ENCODE data around the gene RPS16. TPM values are rescaled to one million over a fixed set of nuclear protein-coding genes. Genes with fewer than 3 reads are reported as not detected.
"Not testable (repeated sequence)": the region's sequence is repeated elsewhere in the genome, so short reads cannot be mapped to it uniquely, and the experiment has no call there.

RPS16 gene
- total RNA-seq, 1 experiment from 2014 or later, result 2,510 TPM

DNA sequence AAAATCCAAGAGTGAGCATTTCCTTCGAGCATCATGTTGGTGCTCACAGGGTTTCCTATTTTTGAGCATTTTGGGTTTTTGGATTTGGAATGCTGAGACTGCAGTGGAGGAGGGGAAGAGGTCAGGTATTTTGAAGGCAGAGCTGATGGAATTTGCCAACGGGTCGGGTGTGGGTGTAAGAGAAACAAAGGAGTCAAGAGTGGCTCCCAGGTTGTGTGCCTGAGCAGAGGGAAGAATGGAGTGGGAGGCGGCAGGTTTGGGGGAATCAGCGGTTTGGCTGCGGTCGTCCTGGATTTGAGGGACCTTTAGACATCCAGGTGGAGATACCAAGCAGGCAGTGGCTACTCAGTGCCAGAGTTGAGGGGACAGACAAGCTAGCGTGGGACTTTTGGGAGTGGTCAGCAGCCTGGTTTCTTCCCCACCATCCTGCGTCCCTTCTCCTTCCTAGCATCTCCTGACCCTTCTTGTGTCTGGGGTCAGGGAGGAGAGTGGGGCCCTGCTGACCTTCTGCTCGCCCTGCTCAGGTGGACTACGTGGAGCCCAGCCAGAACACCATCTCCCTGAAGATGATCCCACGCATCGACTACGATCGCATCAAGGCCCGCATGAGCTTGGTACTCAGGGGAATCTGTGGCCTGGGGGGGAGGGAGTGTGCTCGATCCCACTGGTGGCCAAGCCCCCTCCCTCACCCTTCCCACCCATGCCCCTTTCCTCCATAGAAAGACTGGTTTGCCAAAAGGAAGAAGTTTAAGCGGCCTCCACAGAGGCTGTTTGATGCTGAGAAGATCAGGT, 30.4 kb upstream of the RPS16 start:
- no peak overlapping the region for H2AFZ ChIP-seq
- ChIA-PET POLR2A (ENCODE audit: unreplicated experiment) (no interaction called here), CTCF (interaction anchor here (0.6 kb wide), 1 partner anchor 67 kb away, joined by 6 read pairs; the partner anchor contains the start of gene EID2B)
- no peak overlapping the region for H3K4me3 ChIP-seq
- no peak for DNase-seq
- no peaks in the 10 kb centered on the region for H3K4me1 ChIP-seq (replicated peaks; ENCODE audit: insufficient read depth)
- peaks cover 16% of the 10 kb centered on the region; the same call in 1 of the 2 replicates for H3K36me3 ChIP-seq (ENCODE audit: low read depth)
- no TSS peak for BruUV-seq (replicated peaks)
- peaks cover 3% of the 10 kb centered on the region; the same call in 1 of the 2 replicates for H3F3A ChIP-seq (ENCODE audit: insufficient read depth, low read depth)
- H3K27me3 ChIP-seq (ENCODE audit: insufficient read depth, low read depth), result no peaks in the 10 kb centered on the region
- no peaks in the 10 kb centered on the region for H3K9me3 ChIP-seq (ENCODE audit: insufficient read depth, low read depth)
- peaks cover 3% of the 10 kb centered on the region; the same call in 1 of the 2 replicates for H4K20me1 ChIP-seq (ENCODE audit: insufficient read depth)
- intact Hi-C loops (cut with micrococcal nuclease; ENCODE audit: unreplicated experiment), result no loop called here
- TF ChIP-seq, protein P1, sequence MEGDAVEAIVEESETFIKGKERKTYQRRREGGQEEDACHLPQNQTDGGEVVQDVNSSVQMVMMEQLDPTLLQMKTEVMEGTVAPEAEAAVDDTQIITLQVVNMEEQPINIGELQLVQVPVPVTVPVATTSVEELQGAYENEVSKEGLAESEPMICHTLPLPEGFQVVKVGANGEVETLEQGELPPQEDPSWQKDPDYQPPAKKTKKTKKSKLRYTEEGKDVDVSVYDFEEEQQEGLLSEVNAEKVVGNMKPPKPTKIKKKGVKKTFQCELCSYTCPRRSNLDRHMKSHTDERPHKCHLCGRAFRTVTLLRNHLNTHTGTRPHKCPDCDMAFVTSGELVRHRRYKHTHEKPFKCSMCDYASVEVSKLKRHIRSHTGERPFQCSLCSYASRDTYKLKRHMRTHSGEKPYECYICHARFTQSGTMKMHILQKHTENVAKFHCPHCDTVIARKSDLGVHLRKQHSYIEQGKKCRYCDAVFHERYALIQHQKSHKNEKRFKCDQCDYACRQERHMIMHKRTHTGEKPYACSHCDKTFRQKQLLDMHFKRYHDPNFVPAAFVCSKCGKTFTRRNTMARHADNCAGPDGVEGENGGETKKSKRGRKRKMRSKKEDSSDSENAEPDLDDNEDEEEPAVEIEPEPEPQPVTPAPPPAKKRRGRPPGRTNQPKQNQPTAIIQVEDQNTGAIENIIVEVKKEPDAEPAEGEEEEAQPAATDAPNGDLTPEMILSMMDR (conservative IDR thresholded peaks at IDR 0.05), result no peak
- no peak for TF ChIP-seq EZH2 (IDR thresholded peaks at IDR 0.05; ENCODE audit: low read depth)
- H3K9me2 ChIP-seq (ENCODE audit: insufficient read depth), result no peaks in the 10 kb centered on the region
- no peak overlapping the region for H3K27ac ChIP-seq
- H3K79me2 ChIP-seq (ENCODE audit: low read depth), result no peaks in the 10 kb centered on the region
- H3K4me2 ChIP-seq, result no peak overlapping the region

DNA sequence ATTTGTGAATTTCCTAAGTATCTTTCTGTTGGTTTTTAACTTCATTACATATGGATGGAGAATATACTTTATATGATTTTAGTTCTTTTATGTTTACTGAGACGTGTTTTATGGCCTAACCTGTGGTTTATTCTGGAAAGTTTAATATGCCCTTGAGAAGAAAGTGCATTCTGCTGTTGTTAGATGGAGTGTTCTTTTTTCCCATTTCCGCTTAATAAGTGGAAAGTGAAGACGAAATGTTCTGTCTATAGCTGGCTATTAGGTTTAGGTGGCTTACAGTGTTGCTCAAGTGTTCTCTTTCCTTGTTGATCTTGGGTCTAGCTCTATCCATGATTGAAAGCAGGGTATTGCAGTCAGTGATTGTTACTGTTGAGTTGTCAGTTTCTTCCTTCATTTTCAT, 27.7 kb upstream of the RPS16 start:
- CTCF ChIA-PET, result no interaction called here
- POLR2A ChIA-PET (ENCODE audit: unreplicated experiment), result no interaction called here
- intact Hi-C loops (cut with micrococcal nuclease; ENCODE audit: unreplicated experiment), result no loop called here

DNA sequence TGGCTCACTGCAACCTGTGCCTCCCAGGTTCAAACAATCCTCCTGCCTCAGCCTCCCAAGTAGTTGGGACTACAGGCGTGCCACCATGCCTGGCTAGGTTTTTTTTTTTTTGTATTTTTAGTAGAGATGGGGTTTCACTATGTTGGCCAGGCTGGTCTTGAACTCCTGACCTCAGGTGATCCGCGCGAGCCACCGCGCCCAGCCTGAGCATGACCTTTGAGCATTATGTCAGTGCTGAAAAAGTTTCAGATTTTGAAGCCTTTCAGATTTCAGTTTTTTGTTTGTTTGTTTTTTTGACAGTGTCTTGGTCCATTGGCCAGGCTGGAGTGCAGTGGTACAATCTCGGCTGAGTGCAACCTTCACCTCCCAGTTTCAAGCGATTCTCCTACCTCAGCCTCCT, 15.5 kb upstream of the RPS16 start:
- H3K79me2 ChIP-seq (ENCODE audit: low read depth), result peaks cover 76% of the 10 kb centered on the region
- CTCF ChIA-PET; H3K27ac ChIP-seq; BruUV-seq (replicated peaks); H2AFZ ChIP-seq; DNase-seq; H3K4me2 ChIP-seq; H3K4me3 ChIP-seq; H3K27me3 ChIP-seq (ENCODE audit: insufficient read depth, low read depth); POLR2A ChIA-PET (ENCODE audit: unreplicated experiment); intact Hi-C loops (cut with micrococcal nuclease; ENCODE audit: unreplicated experiment); H3K9me2 ChIP-seq (ENCODE audit: insufficient read depth); H3K9me3 ChIP-seq (ENCODE audit: insufficient read depth, low read depth): not testable (repeated sequence)
- H3K36me3 ChIP-seq (ENCODE audit: low read depth), result peaks cover 37% of the 10 kb centered on the region
- H4K20me1 ChIP-seq (ENCODE audit: insufficient read depth), result peaks cover 68% of the 10 kb centered on the region
- peaks cover 24% of the 10 kb centered on the region for H3K4me1 ChIP-seq (replicated peaks; ENCODE audit: insufficient read depth)
- H3F3A ChIP-seq (ENCODE audit: insufficient read depth, low read depth), result peaks cover 17% of the 10 kb centered on the region; the same call in 1 of the 2 replicates

More for the DNA sequence above, 27.7 kb upstream of the RPS16 start:
- no peaks in the 10 kb centered on the region for H3K9me3 ChIP-seq (ENCODE audit: insufficient read depth, low read depth)
- peaks cover 20% of the 10 kb centered on the region; the same call in 1 of the 2 replicates for H3K36me3 ChIP-seq (ENCODE audit: low read depth)
- no peak for DNase-seq
- BruUV-seq (replicated peaks), result no TSS peak
- no peak for TF ChIP-seq EZH2 (IDR thresholded peaks at IDR 0.05; ENCODE audit: low read depth)
- TF ChIP-seq, protein P1 (conservative IDR thresholded peaks at IDR 0.05), result no peak
- H3K9me2 ChIP-seq (ENCODE audit: insufficient read depth), result no peaks in the 10 kb centered on the region
- no peaks in the 10 kb centered on the region for H3K79me2 ChIP-seq (ENCODE audit: low read depth)
- peaks cover 3% of the 10 kb centered on the region; the same call in 1 of the 2 replicates for H3F3A ChIP-seq (ENCODE audit: insufficient read depth, low read depth)
- peaks cover under 1% of the 10 kb centered on the region; the same call in 1 of the 2 replicates for H4K20me1 ChIP-seq (ENCODE audit: insufficient read depth)
- no peaks in the 10 kb centered on the region for H3K4me1 ChIP-seq (replicated peaks; ENCODE audit: insufficient read depth)
- H3K27me3 ChIP-seq (ENCODE audit: insufficient read depth, low read depth), result no peaks in the 10 kb centered on the region
- no peak overlapping the region for H2AFZ ChIP-seq
- no peak overlapping the region for H3K27ac ChIP-seq
- no peak overlapping the region for H3K4me2 ChIP-seq
- H3K4me3 ChIP-seq, result no peak overlapping the region
